Chondrocyte (in vitro differentiated cells): Measurements from ENCODE around the gene VCP. TPM values are rescaled to one million over a fixed set of nuclear protein-coding genes. Genes with fewer than 3 reads are reported as not detected.

Experiments used
- DNase-seq: peaks from one replicate; pipeline ENCODE4 v3.0.0; 2021; ENCODE audit warnings: mixed read lengths, low spot score
- H3K27ac Mint-ChIP-seq: one replicate; pipeline ENCODE4 v1.8.0; 2021; ENCODE audit warnings: mild to moderate bottlenecking, moderate library complexity, mixed read lengths; ENCODE audit not compliant: unreplicated experiment
- H3K27me3 Mint-ChIP-seq: 2 replicates; pipeline ENCODE4 v1.8.0; 2021; ENCODE audit warnings: low read depth, mixed read lengths
- H3K36me3 Mint-ChIP-seq: 2 replicates; pipeline ENCODE4 v1.8.0; 2021; ENCODE audit warnings: low read depth, mixed read lengths
- H3K4me1 Mint-ChIP-seq: 2 replicates; pipeline ENCODE4 v1.8.0; 2021; ENCODE audit warnings: low read depth, mild to moderate bottlenecking, mixed read lengths
- H3K4me3 Mint-ChIP-seq: one replicate; pipeline ENCODE4 v1.8.0; 2021; ENCODE audit warnings: mild to moderate bottlenecking, moderate library complexity, mixed read lengths; ENCODE audit not compliant: unreplicated experiment
- H3K9me3 Mint-ChIP-seq: 2 replicates; pipeline ENCODE4 v1.8.0; 2021; ENCODE audit warnings: low read depth, mixed read lengths
- CTCF ChIP-seq: fragments of 200-600 bp; sonication (generic); IDR thresholded peaks from 2 replicates; pipeline ENCODE4 v1.5.0; 2021; ENCODE audit warnings: antibody characterized with exemption, mild to moderate bottlenecking, moderate library complexity
- total RNA-seq: library from RNA; stranded (reverse); gene quantifications from 3 replicates; pipeline ENCODE4 v1.2.1, GENCODE V29; 2021

VCP gene
- total RNA-seq, 1 donor from 2014 or later: 254 TPM

GRCh38 chr9:35102465-35102768 is 30.0 kb upstream of the VCP start:
- DNase-seq: no peak
- no peaks in the 10 kb centered on the region for H3K27me3 Mint-ChIP-seq

DNA sequence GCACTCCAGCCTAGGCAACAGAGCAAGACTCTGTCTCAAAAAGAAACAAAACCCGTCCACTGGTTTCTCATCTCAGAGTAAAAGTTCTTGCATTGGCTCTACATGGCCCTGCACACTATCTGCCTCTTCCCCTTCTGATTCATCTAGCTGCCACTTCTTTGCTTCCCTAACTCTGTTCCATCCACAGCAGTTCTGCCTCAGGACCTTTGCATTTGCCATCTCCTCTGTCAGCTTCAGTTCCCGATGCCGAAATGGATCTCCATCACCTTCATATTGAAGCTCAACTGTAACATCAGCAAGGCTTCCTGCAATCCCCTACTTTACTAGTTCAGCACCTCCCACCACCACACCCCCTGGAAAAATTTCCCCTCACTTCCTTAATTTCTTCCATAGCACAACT is 25.1 kb upstream of the VCP start:
- no peak overlapping the region for H3K4me3 Mint-ChIP-seq
- peaks cover 12% of the 10 kb centered on the region for H3K36me3 Mint-ChIP-seq
- H3K4me1 Mint-ChIP-seq: peaks cover 19% of the 10 kb centered on the region
- no peaks in the 10 kb centered on the region for H3K27me3 Mint-ChIP-seq
- no peaks in the 10 kb centered on the region for H3K9me3 Mint-ChIP-seq
- no peak overlapping the region for H3K27ac Mint-ChIP-seq
- TF ChIP-seq CTCF: no peak
- no peak for DNase-seq

More at GRCh38 chr9:35102465-35102768, 30.0 kb upstream of the VCP start:
- no peak for TF ChIP-seq CTCF
- Mint-ChIP-seq H3K27ac (peak overlapping the region; percentile 99), H3K9me3 (no peaks in the 10 kb centered on the region), H3K4me3 (peak overlapping the region; percentile 96), H3K36me3 (peaks cover 24% of the 10 kb centered on the region), H3K4me1 (peaks cover 27% of the 10 kb centered on the region)

GRCh38 chr9:35096035-35096849 is 23.8 kb upstream of the VCP start, which contains the start of gene PIGO:
Gene PIGO, minus strand, starts transcription at chr9:35096591. Its CDS starts 1,026 bp downstream, at chr9:35095565.
- Mint-ChIP-seq H3K9me3 (no peaks in the 10 kb centered on the region), H3K27ac (peak within 1 kb of the TSS; percentile 85), H3K4me1 (peaks cover 9% of the 10 kb centered on the region), H3K4me3 (peak within 1 kb of the TSS; percentile 78), H3K27me3 (no peaks in the 10 kb centered on the region), H3K36me3 (peaks cover 12% of the 10 kb centered on the region)
- DNase-seq: no peak
- peak; percentile 90 for TF ChIP-seq CTCF

DNA sequence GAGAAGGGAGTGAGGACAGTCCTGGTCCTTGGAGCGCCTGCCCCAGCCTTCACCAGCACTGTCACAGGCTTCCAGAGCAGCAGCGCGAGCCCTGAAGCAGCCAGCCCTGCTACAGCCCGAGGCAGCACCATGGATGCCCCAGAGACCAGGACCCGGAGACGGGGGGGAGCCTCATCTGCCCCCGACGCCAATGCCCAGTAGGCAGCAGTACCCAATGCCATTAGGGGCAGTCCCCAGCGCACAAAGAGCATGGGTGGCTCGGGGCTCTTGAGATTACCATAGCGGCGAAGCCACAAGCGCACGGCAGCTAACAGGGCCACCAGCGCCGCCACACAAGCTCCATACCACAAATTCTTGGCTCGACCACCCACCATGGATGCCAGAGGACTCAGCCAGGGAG is 19.1 kb upstream of the VCP start:
- Mint-ChIP-seq H3K36me3 (peaks cover 14% of the 10 kb centered on the region), H3K4me3 (no peak overlapping the region)
- no peak for TF ChIP-seq CTCF

DNA sequence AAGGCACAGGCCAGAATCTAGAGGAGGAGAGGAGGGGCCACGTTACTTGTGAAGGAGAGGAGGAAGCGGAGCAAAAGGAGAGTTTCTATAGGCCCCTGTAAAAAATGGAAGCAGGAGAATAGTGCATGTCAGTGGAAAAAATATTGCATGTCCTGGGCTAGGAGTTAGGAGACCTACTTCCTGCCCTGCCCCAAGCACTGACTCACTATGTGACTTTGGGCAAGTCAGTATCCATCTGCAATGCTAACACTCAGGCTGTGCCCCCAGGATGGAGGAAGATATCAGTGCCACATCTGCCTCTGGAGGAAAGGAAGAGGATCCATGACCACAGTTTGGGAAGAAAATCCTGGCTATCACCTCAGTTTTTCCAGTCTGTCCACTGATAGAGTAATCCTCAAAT is 17.0 kb upstream of the VCP start:
- H3K4me1 Mint-ChIP-seq: peaks cover under 1% of the 10 kb centered on the region
- H3K9me3 Mint-ChIP-seq: no peaks in the 10 kb centered on the region
- H3K27me3 Mint-ChIP-seq: no peaks in the 10 kb centered on the region
- DNase-seq: no peak
- peaks cover 14% of the 10 kb centered on the region for H3K36me3 Mint-ChIP-seq
- no peak overlapping the region for H3K27ac Mint-ChIP-seq
- TF ChIP-seq CTCF: no peak
- no peak overlapping the region for H3K4me3 Mint-ChIP-seq

More for the DNA sequence above, 19.1 kb upstream of the VCP start:
- Mint-ChIP-seq H3K27ac (no peak overlapping the region), H3K9me3 (no peaks in the 10 kb centered on the region), H3K27me3 (no peaks in the 10 kb centered on the region), H3K4me1 (peaks cover 7% of the 10 kb centered on the region)
- DNase-seq: no peak
